H1 (cell line): ENCODE results near the gene NRXN2. TPM values are rescaled to one million over a fixed set of nuclear protein-coding genes. Genes with fewer than 3 reads are reported as not detected.

Source experiments
- CTCF ChIA-PET: fragments of 300-600 bp; sonication (Branson Sonifier 250); formaldehyde crosslinking; loops from one replicate; lab custom pipeline; 2021; ENCODE audit not compliant: partially characterized antibody; lab: Charles Lee
- POLR2A ChIA-PET: fragments of 300-600 bp; sonication (Branson Sonifier 250); formaldehyde crosslinking; loops from one replicate; lab custom pipeline; 2021; ENCODE audit warnings: inconsistent platforms; ENCODE audit not compliant: partially characterized antibody; lab: Charles Lee
- DNase-seq, 2 experiments: peaks; one replicate each; pipeline versions ENCODE4 v3.0.0 to v3.0.0-alpha.2; 2010 to 2022; ENCODE audit warnings: low spot score in 2 of 2, low read depth in 1 of 2, mixed read lengths in 1 of 2
- FAIRE-seq: peaks from 2 replicates; lab custom pipeline; 2011; peaks lifted over from hg19 to GRCh38; lab: Jason Lieb, UNC
- H2AFZ ChIP-seq: 2 replicates; pipeline ENCODE4 v1.8.1; 2012; ENCODE audit warnings: low read length, inconsistent platforms
- H2AK5ac ChIP-seq: 2 replicates; pipeline ENCODE4 v1.6.1; 2013; ENCODE audit warnings: low read depth, low read length
- H2BK120ac ChIP-seq: replicated peaks from 2 replicates; pipeline ENCODE3; 2013; ENCODE audit warnings: low read depth, low read length, inconsistent platforms
- H2BK12ac ChIP-seq: 2 replicates; pipeline ENCODE4 v1.6.1; 2013; ENCODE audit warnings: low read depth, low read length
- H2BK15ac ChIP-seq: 2 replicates; pipeline ENCODE4 v1.6.1; 2013; ENCODE audit warnings: low read length
- H2BK20ac ChIP-seq: 2 replicates; pipeline ENCODE4 v1.6.1; 2013; ENCODE audit warnings: low read length
- H2BK5ac ChIP-seq: 2 replicates; pipeline ENCODE4 v1.6.1; 2013; ENCODE audit warnings: low read depth, low read length
- H3K14ac ChIP-seq: 2 replicates; pipeline ENCODE4 v1.6.1; 2013; ENCODE audit warnings: inconsistent platforms; ENCODE audit not compliant: insufficient read length
- H3K18ac ChIP-seq: 2 replicates; pipeline ENCODE4 v1.6.1; 2013; ENCODE audit warnings: low read length; ENCODE audit errors: extremely low read depth
- H3K23ac ChIP-seq: 2 replicates; pipeline ENCODE4 v1.6.1; 2013; ENCODE audit warnings: inconsistent platforms; ENCODE audit not compliant: insufficient read length
- H3K23me2 ChIP-seq: 2 replicates; pipeline ENCODE4 v1.6.1; 2013; ENCODE audit warnings: low read depth, low read length
- H3K27ac ChIP-seq: 2 replicates; pipeline ENCODE4 v1.6.1; 2011; ENCODE audit warnings: low read depth, low read length, inconsistent platforms
- H3K27me3 ChIP-seq, 4 experiments: replicated peaks in 1 of 4; 1 replicate in 1 of 4; 2 replicates in 3 of 4; pipeline versions ENCODE4 v1.6.1 to v1.8.1; 2011 to 2013; ENCODE audit warnings: low read length in 3 of 4, mild to moderate bottlenecking in 3 of 4, inconsistent platforms in 2 of 4, mixed read lengths in 2 of 4, moderate library complexity in 1 of 4; ENCODE audit not compliant: control insufficient read depth in 3 of 4, insufficient read depth in 3 of 4; ENCODE audit errors: extremely low read depth in 1 of 4
- H3K36me3 ChIP-seq, 4 experiments: 2 replicates each; pipeline versions ENCODE4 v1.6.1 to v1.8.1; 2011 to 2013; ENCODE audit warnings: mild to moderate bottlenecking in 4 of 4, low read length in 3 of 4, moderate library complexity in 2 of 4, control low read depth in 1 of 4, inconsistent platforms in 1 of 4; ENCODE audit not compliant: insufficient read depth in 4 of 4, control insufficient read depth in 2 of 4
- H3K4ac ChIP-seq: replicated peaks from 2 replicates; pipeline ENCODE3; 2013; ENCODE audit warnings: low read length, low read depth, mixed read lengths, inconsistent platforms; ENCODE audit not compliant: insufficient read length
- H3K4me1 ChIP-seq, 4 experiments: replicated peaks in 1 of 4; 1 replicate in 1 of 4; 2 replicates in 3 of 4; pipeline versions ENCODE4 v1.6.1 to v1.8.1; 2011 to 2013; ENCODE audit warnings: low read length in 3 of 4, inconsistent platforms in 2 of 4, mixed read lengths in 1 of 4; ENCODE audit not compliant: insufficient read depth in 4 of 4, control insufficient read depth in 3 of 4
- H3K4me2 ChIP-seq, 2 experiments: 2 replicates each; pipeline versions ENCODE4 v1.6.1 to v1.8.1; 2011 to 2013; ENCODE audit warnings: low read depth in 2 of 2, low read length in 2 of 2, control low read depth in 1 of 2, inconsistent platforms in 1 of 2, mild to moderate bottlenecking in 1 of 2; ENCODE audit not compliant: insufficient read depth in 1 of 2
- H3K4me3 ChIP-seq, 4 experiments: fragments of 200-600, 300-600 bp in 1 of 4; sonication (generic), shearing (Covaris generic), sonication (Bioruptor Twin) in 1 of 4; 2 replicates each; pipeline versions ENCODE4 v1.5.1 to v1.8.1; 2011 to 2016; ENCODE audit warnings: low read length in 4 of 4, low read depth in 3 of 4, control low read depth in 2 of 4, inconsistent platforms in 2 of 4, mild to moderate bottlenecking in 2 of 4, mixed read lengths in 1 of 4, moderate library complexity in 1 of 4; ENCODE audit not compliant: insufficient read depth in 2 of 4; ENCODE audit errors: extremely low read depth in 1 of 4
- H3K56ac ChIP-seq: replicated peaks from 2 replicates; pipeline ENCODE3; 2013; ENCODE audit warnings: low read depth, mild to moderate bottlenecking, mixed read lengths, low read length, inconsistent platforms; ENCODE audit not compliant: insufficient read length
- H3K79me1 ChIP-seq: 2 replicates; pipeline ENCODE4 v1.6.1; 2013; ENCODE audit warnings: low read depth, low read length, control low read depth
- H3K79me2 ChIP-seq, 2 experiments: 2 replicates each; pipeline versions ENCODE4 v1.6.1 to v1.8.1; 2012 to 2013; ENCODE audit warnings: low read length in 2 of 2, mild to moderate bottlenecking in 2 of 2, inconsistent platforms in 1 of 2; ENCODE audit not compliant: insufficient read depth in 2 of 2, control insufficient read depth in 1 of 2
- H3K9ac ChIP-seq, 4 experiments: replicated peaks in 1 of 4; 1 replicate in 1 of 4; 2 replicates in 3 of 4; pipeline versions ENCODE4 v1.6.1 to v1.8.1; 2011 to 2013; ENCODE audit warnings: low read depth in 3 of 4, low read length in 3 of 4, control low read depth in 2 of 4, mild to moderate bottlenecking in 2 of 4, moderate library complexity in 2 of 4, inconsistent platforms in 1 of 4; ENCODE audit errors: extremely low read depth in 1 of 4
- H3K9me3 ChIP-seq, 2 experiments: 2 replicates each; pipeline versions ENCODE4 v1.6.1 to v1.8.1; 2012 to 2013; ENCODE audit warnings: mild to moderate bottlenecking in 2 of 2, moderate library complexity in 2 of 2, control low read depth in 1 of 2, inconsistent platforms in 1 of 2, low read depth in 1 of 2, low read length in 1 of 2, mixed read lengths in 1 of 2; ENCODE audit not compliant: insufficient read depth in 2 of 2
- H4K20me1 ChIP-seq, 2 experiments: replicated peaks in 1 of 2; 2 replicates each; pipeline versions ENCODE3 to v1.8.1; 2011 to 2013; ENCODE audit warnings: inconsistent platforms in 2 of 2, low read length in 2 of 2, mild to moderate bottlenecking in 1 of 2; ENCODE audit not compliant: insufficient read depth in 2 of 2, control insufficient read depth in 1 of 2
- H4K5ac ChIP-seq: 2 replicates; pipeline ENCODE4 v1.6.1; 2013; ENCODE audit warnings: low read length, low read depth, mixed read lengths, inconsistent platforms; ENCODE audit not compliant: insufficient read length
- H4K8ac ChIP-seq: 2 replicates; pipeline ENCODE4 v1.8.0; 2013; ENCODE audit warnings: mild to moderate bottlenecking, moderate library complexity, low read length, inconsistent platforms; ENCODE audit not compliant: insufficient read depth; ENCODE audit errors: extremely low read depth
- H4K91ac ChIP-seq: replicated peaks from 2 replicates; pipeline ENCODE3; 2013; ENCODE audit warnings: low read length, mixed read lengths, inconsistent platforms; ENCODE audit not compliant: insufficient read length
- CBX5 ChIP-seq: fragments of 300-800, 300-1000 bp; sonication (generic); IDR thresholded peaks from 2 replicates; pipeline ENCODE4 v1.7.1; 2016; ENCODE audit warnings: antibody characterized with exemption, low read length, low read depth
- CHD1 ChIP-seq: IDR thresholded peaks from 2 replicates; pipeline ENCODE4 v1.6.1; 2012; ENCODE audit warnings: low read depth, low read length, improper control_type of control experiment
- RXRA ChIP-seq: IDR thresholded peaks from 2 replicates; pipeline ENCODE4 v1.6.1; 2011; ENCODE audit warnings: low read depth, mild to moderate bottlenecking, low read length, moderate library complexity; ENCODE audit not compliant: insufficient read depth
- SP4 ChIP-seq: IDR thresholded peaks from 2 replicates; pipeline ENCODE4 v1.6.1; 2012; ENCODE audit warnings: low read length, inconsistent platforms
- WGBS, 2 experiments: shearing (Covaris generic) in 1 of 2; methylation state at CpG; one replicate each; pipeline versions ENCODE4 v1.1.6 to v1.1.7; 2013 to 2015; ENCODE audit warnings: low lambda C conversion rate in 2 of 2, mixed read lengths in 2 of 2, inconsistent platforms in 1 of 2, low coverage in 1 of 2, missing lambda C conversion rate in 1 of 2; ENCODE audit not compliant: insufficient replicate concordance in 2 of 2, insufficient coverage in 1 of 2, insufficient read length in 1 of 2; ENCODE audit errors: extremely low coverage in 1 of 2, missing lambda C conversion rate in 1 of 2; 5-methylcytosine and 5-hydroxymethylcytosine counted together
- polyA plus RNA-seq, 7 experiments: library from polyadenylated mRNA; depleted of rRNA in 3 of 7; stranded (reverse) in 5 of 7; unstranded in 2 of 7; fragments of >200 nt in 5 of 7; fragments of 200-250 nt in 2 of 7; gene quantifications; 1 replicate in 5 of 7; 2 replicates in 1 of 7; 4 replicates in 1 of 7; pipeline versions ENCODE4 v1.2.1 to v1.2.3, GENCODE V29; 2011 to 2013; ENCODE audit warnings: missing spikeins in 2 of 7, mixed read lengths in 2 of 7
- total RNA-seq: library from RNA; stranded (reverse); fragmentation: NEBNext Ultra II Directional; extraction: Animal tissue kit (Norgen Biotek cat#: 25700); gene quantifications from 2 replicates; pipeline ENCODE4 v1.2.1, GENCODE V29; 2021

NRXN2 gene
- total and polyA plus RNA-seq, 2 of the 8 experiments (the other 6 are each of a cell fraction or from before 2014, with no cell fraction given): 1.3 to 11.5 TPM

DNA sequence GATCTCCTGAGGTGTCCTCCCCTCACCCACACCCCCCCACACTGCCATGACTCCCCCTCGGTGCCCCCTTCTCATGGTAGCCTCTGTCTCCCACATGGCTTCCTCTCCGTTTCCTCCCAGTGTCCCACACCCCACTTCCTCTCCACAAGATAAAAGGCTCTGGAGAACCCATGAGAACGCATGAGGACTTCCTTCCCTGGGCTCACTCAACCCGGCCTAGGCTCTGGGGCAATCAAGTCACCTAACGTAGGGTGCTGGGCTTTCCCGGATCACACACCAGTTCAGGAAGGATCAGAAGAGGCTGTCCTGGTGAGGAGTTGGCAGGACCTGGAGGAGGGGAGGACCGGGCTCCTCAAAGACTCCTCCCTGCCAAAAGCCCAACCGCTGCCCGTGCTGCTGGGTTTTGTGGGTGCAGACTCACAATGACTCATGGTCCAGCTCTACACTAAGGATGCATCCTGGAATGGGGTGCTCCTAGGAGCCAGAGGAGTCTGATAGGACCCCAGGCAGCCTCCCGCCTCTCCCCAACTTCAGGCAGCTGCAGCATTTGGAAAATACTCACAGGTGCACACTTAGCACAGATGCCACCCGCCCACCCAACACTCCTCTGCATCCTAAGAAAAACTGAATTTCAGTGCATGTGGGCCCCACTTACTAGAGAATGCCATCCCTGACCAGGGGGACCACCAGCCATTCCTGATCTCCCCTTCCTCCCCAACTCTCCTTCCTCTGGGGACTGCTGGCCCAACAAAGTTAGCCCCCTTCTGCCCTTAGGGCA, 110.9 kb downstream of the NRXN2 start:
- no peak overlapping the region for H2BK12ac ChIP-seq
- DNase-seq: no peak
- no peaks in the 10 kb centered on the region for H3K9me3 ChIP-seq
- H2AFZ ChIP-seq: no peak overlapping the region
- H4K5ac ChIP-seq: no peak overlapping the region
- no peak overlapping the region for H2BK20ac ChIP-seq
- H3K23me2 ChIP-seq: no peaks in the 10 kb centered on the region
- no peaks in the 10 kb centered on the region for H3K79me2 ChIP-seq
- no peak overlapping the region for H3K4ac ChIP-seq
- POLR2A ChIA-PET: interaction anchor here (1.0 to 1.7 kb wide), 2 partner anchors 9 to 46 kb away, joined by 3 read pairs; no protein-coding TSS in a partner anchor
- H3K4me2 ChIP-seq: no peak overlapping the region
- no peak overlapping the region for H4K8ac ChIP-seq
- no peak overlapping the region for H3K18ac ChIP-seq
- no peak overlapping the region for H3K23ac ChIP-seq
- no peak overlapping the region for H3K27ac ChIP-seq
- no peak overlapping the region for H2BK5ac ChIP-seq
- H3K36me3 ChIP-seq: no peaks in the 10 kb centered on the region
- CTCF ChIA-PET: interaction anchor here (0.7 to 2.3 kb wide), 6 partner anchors 32 to 163 kb away, joined by 3 to 10 read pairs (median 4); no protein-coding TSS in a partner anchor
- 82% methylated on average over 8 of the region's 11 CpGs; no CpG with 5 or more reads in 1 of the 2 experiments for WGBS, 2 experiments
- H4K91ac ChIP-seq: no peak overlapping the region
- H3K9ac ChIP-seq: no peak overlapping the region
- peaks cover 0 to 6% (median 0%) of the 10 kb centered on the region in 4 experiments; a peak in 3 of 7 replicates for H3K4me1 ChIP-seq
- no peak overlapping the region for H2BK120ac ChIP-seq
- no peak overlapping the region for H3K14ac ChIP-seq
- H3K56ac ChIP-seq: no peak overlapping the region
- TF ChIP-seq CBX5 (no peak), SP4 (no peak), RXRA (no peak), CHD1 (no peak)
- TF ChIP-seq, all 59 proteins: peak for 0
- Histone ChIP-seq H2AK5ac (no peak overlapping the region), H3K4me3 (no peak overlapping the region), H4K20me1 (peaks cover 0 to 3% of the 10 kb centered on the region in 2 experiments), H3K27me3 (no peaks in the 10 kb centered on the region; a peak in 2 of 7 replicates), H3K79me1 (no peaks in the 10 kb centered on the region), H2BK15ac (no peak overlapping the region)
- no peak for FAIRE-seq
